MM.1S (cell line): ENCODE results near the gene MANSC4.

Source experiments
- EZH2 ChIP-seq: fragments of 300-600 bp; sonication (generic); optimal IDR thresholded peaks from 2 replicates; pipeline ENCODE3; 2017; ENCODE audit warnings: low read depth, mild to moderate bottlenecking, antibody characterized with exemption, low read length, mixed read lengths
- EZH2phosphoT487 ChIP-seq: fragments of 300-600 bp; sonication (generic); IDR thresholded peaks from 2 replicates; pipeline ENCODE4 v1.6.1; 2018; ENCODE audit warnings: antibody characterized with exemption, low read length
- TF ChIP-seq, protein P1 (sequence below): fragments of 300-600 bp; sonication (generic); IDR thresholded peaks from 2 replicates; pipeline ENCODE4 v1.5.1; 2016; ENCODE audit warnings: antibody characterized with exemption, low read length, mixed read lengths

DNA sequence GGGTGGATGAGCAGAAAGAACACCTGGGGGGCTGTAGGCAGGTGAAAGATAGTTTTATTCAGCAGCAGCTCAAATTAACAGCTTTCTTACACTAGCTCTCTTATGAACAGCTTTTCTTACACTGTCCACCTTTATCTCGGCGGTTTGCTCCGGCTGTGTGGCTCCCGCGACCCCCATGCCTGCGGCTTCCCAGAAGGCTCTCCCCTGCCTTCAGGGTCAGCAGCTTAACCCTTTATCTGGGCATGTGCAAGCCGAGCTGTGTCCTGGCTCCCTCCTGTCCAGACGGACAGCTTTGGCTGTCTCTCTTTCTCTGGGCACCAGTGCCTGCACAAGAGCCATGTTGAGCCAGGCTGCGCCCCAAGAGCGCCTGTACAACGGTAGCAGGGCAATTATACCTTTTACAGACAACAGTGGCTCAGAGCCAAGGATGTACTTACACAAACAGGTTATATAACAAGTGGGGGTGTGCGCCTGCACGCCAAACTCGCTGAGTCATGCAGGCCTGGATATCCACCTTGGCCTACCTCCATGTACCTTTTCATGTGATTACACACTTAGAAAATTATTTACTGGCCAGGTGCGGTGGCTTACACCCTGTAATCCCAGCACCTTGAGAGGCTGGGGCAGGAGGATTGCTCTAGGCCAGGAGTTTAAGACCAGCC, 28.5 kb downstream of the MANSC4 start:
- TF ChIP-seq, protein P1, sequence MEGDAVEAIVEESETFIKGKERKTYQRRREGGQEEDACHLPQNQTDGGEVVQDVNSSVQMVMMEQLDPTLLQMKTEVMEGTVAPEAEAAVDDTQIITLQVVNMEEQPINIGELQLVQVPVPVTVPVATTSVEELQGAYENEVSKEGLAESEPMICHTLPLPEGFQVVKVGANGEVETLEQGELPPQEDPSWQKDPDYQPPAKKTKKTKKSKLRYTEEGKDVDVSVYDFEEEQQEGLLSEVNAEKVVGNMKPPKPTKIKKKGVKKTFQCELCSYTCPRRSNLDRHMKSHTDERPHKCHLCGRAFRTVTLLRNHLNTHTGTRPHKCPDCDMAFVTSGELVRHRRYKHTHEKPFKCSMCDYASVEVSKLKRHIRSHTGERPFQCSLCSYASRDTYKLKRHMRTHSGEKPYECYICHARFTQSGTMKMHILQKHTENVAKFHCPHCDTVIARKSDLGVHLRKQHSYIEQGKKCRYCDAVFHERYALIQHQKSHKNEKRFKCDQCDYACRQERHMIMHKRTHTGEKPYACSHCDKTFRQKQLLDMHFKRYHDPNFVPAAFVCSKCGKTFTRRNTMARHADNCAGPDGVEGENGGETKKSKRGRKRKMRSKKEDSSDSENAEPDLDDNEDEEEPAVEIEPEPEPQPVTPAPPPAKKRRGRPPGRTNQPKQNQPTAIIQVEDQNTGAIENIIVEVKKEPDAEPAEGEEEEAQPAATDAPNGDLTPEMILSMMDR = no peak
- TF ChIP-seq EZH2 (no peak), EZH2phosphoT487 (no peak)
